GM20000 (cell line): ENCODE data around the gene USPL1.

Experiments
- DNase-seq: peaks from one replicate; pipeline ENCODE4 v3.0.0; 2012; ENCODE audit warnings: low spot score
- CTCF ChIP-seq: IDR thresholded peaks from 2 replicates; pipeline ENCODE4 v1.5.1; 2012; ENCODE audit warnings: mild to moderate bottlenecking, control low read depth; ENCODE audit errors: extremely low read depth, missing control alignments

The USPL1 gene

GRCh38 chr13:30615866-30616541, 1.7 kb upstream of the USPL1 start:
- no peak for TF ChIP-seq CTCF
- peak; percentile 18 for DNase-seq

GRCh38 chr13:30616927-30617314, 799 bp upstream of the USPL1 start:
- DNase-seq: peak; percentile 52

GRCh38 chr13:30618186-30618929, 638 bp downstream of the USPL1 start:
- no peak for TF ChIP-seq CTCF
- DNase-seq: peak; percentile 13

More at GRCh38 chr13:30616927-30617314, 799 bp upstream of the USPL1 start:
- TF ChIP-seq CTCF: no peak

GRCh38 chr13:30618930-30619279, 1.2 kb downstream of the USPL1 start:
- no peak for TF ChIP-seq CTCF
- DNase-seq: no peak

GRCh38 chr13:30619731-30620130, 2.0 kb downstream of the USPL1 start:
- no peak for DNase-seq
- no peak for TF ChIP-seq CTCF

GRCh38 chr13:30620941-30621340, 3.2 kb downstream of the USPL1 start:
- no peak for TF ChIP-seq CTCF
- no peak for DNase-seq

- no peak for DNase-seq
- TF ChIP-seq CTCF: no peak
Observed at GRCh38 chr13:30622551-30622950, 4.8 kb downstream of the USPL1 start.
